ENCODE data around the gene FN3K.

- TF ChIP-seq CTCF (IDR thresholded peaks at IDR 0.05) = no peak
- TF ChIP-seq POLR2A (IDR thresholded peaks at IDR 0.05) = no peak
These were observed 64.2 kb downstream of the FN3K start for GRCh38 chr17:82799591-82799990.

All from tibial nerve (tissue), 3 donors.